Measurements from ENCODE around the gene MAD2L2. TPM values are rescaled to one million over a fixed set of nuclear protein-coding genes. Genes with fewer than 3 reads are reported as not detected.

MAD2L2 gene
- total and polyA plus RNA-seq, 9 of the 15 experiments (the other 6 are each of a cell fraction or from before 2014, with no cell fraction given), result 12.4 to 286 (median 143) TPM

GRCh38 chr1:11707621-11708276 is 26.8 kb upstream of the MAD2L2 start (continued):
- TF ChIP-seq FOXP4 (CRISPR knock-in tag; IDR thresholded peaks at IDR 0.05; ENCODE audit: borderline replicate concordance), result no peak
- no peak for TF ChIP-seq KLF1 (tag; IDR thresholded peaks at IDR 0.05)
- no peak for TF ChIP-seq SETDB1 (IDR thresholded peaks at IDR 0.05; ENCODE audit: low read length)
- 0 out of 2 replicates have a peak, but pooled peaks have one; percentile 60 for TF ChIP-seq ZBTB26 (CRISPR knock-in tag; IDR thresholded peaks at IDR 0.05)
- TF ChIP-seq CTBP1 (IDR thresholded peaks at IDR 0.05; ENCODE audit: borderline replicate concordance), result peak; percentile 47
- TF ChIP-seq ZNF316 (IDR thresholded peaks at IDR 0.05), result no peak
- no peak for TF ChIP-seq FOXA3 (CRISPR knock-in tag; conservative IDR thresholded peaks at IDR 0.05 in 1 of 2, IDR thresholded peaks at IDR 0.05 in 1 of 2)
- TF ChIP-seq MNT (conservative IDR thresholded peaks at IDR 0.05), result 0 out of 4 replicates have a peak, but pooled peaks of 1 of the 2 experiments have one; percentile 31
- TF ChIP-seq KAT7 (CRISPR knock-in tag; IDR thresholded peaks at IDR 0.05; ENCODE audit: borderline replicate concordance), result 0 out of 2 replicates have a peak, but pooled peaks have one; percentile 6
- TF ChIP-seq PKNOX1 (IDR thresholded peaks at IDR 0.05), result 0 out of 2 replicates have a peak, but pooled peaks have one; percentile 10
- TF ChIP-seq CREB1 (IDR thresholded peaks at IDR 0.05), result peak; percentile 13; the same call in 1 of the 2 replicates
- no peak for TF ChIP-seq CREB1 (CRISPR knock-in tag; IDR thresholded peaks at IDR 0.05)
- 0 out of 4 replicates have a peak, but pooled peaks of 1 of the 2 experiments have one; percentile 21 for TF ChIP-seq HDAC1 (IDR thresholded peaks at IDR 0.05)
- TF ChIP-seq FOXP1 (CRISPR knock-in tag; IDR thresholded peaks at IDR 0.05), result peak; percentile 21; the same call in 1 of the 2 replicates
- TF ChIP-seq SOX6 (IDR thresholded peaks at IDR 0.05), result 0 out of 2 replicates have a peak, but pooled peaks have one; percentile 29
- TF ChIP-seq STAG1 (CRISPR knock-in tag; IDR thresholded peaks at IDR 0.05; ENCODE audit: borderline replicate concordance), result no peak
- TF ChIP-seq MAX (CRISPR knock-in tag; IDR thresholded peaks at IDR 0.05), result peak; percentile 58; the same call in 1 of the 2 replicates
- 0 out of 2 replicates have a peak, but pooled peaks have one; percentile 58 for TF ChIP-seq ESRRA (IDR thresholded peaks at IDR 0.05; ENCODE audit: borderline replicate concordance, low read depth)
